ENCODE results near the gene UBA6. TPM values are rescaled to one million over a fixed set of nuclear protein-coding genes. Genes with fewer than 3 reads are reported as not detected.
"Not testable (repeated sequence)": the region's sequence is repeated elsewhere in the genome, so short reads cannot be mapped to it uniquely, and the experiment has no call there.

Gene UBA6
- total and polyA plus RNA-seq, 8 donors = 2.0 to 253 (median 11.7) TPM

GRCh38 chr4:67744561-67745283, 43.8 kb upstream of the UBA6 start:
- Histone ChIP-seq H3K4me1 (no peaks in the 10 kb centered on the region), H3K36me3 (no peaks in the 10 kb centered on the region), H3K9me3 (no peaks in the 10 kb centered on the region), H3K27me3 (no peaks in the 10 kb centered on the region), H3K4me3 (no peak overlapping the region), H3K27ac (no peak overlapping the region)
- intact Hi-C loops (cut with DNase I; ENCODE audit: low total_unique reads) = no loop called here
- 59 to 73% (median 67%) methylated on average over 4 of the region's 4 CpGs for WGBS, 5 donors
- no peak for DNase-seq
- no peak for TF ChIP-seq POLR2AphosphoS5 (IDR thresholded peaks at IDR 0.05)
- no peak for TF ChIP-seq CTCF (IDR thresholded peaks at IDR 0.05)
- TF ChIP-seq EP300 (IDR thresholded peaks at IDR 0.05) = no peak
- TF ChIP-seq POLR2A (IDR thresholded peaks at IDR 0.05) = no peak

DNA sequence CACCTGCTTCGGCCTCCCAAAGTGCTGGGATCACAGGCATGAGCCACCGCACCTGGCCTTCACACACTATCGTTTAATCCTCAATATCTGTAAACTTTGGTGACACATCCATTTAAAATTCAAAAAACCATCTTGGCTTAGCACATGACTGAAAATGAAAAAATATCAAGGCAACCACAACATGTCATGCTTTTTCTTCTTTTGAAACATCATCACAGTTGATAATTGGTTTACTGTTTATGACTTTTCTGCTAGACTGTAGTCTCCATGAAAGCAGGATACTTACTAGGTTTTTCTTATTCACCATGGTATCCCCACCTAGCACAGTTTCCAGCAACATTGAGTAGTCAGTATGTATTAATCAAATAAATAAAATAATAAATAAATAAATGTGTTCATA, 42.2 kb upstream of the UBA6 start:
- Histone ChIP-seq H3K4me1 (no peaks in the 10 kb centered on the region), H3K9me3 (no peaks in the 10 kb centered on the region), H3K27ac (no peak overlapping the region), H3K27me3 (no peaks in the 10 kb centered on the region), H3K4me3 (no peak overlapping the region), H3K36me3 (no peaks in the 10 kb centered on the region)
- no peak for DNase-seq
- intact Hi-C loops (cut with DNase I; ENCODE audit: low total_unique reads) = no loop called here
- 93 to 96% (median 95%) methylated on average over 3 of the region's 3 CpGs for WGBS, 5 donors
- TF ChIP-seq EP300 (IDR thresholded peaks at IDR 0.05) (no peak), POLR2AphosphoS5 (IDR thresholded peaks at IDR 0.05) (no peak), CTCF (IDR thresholded peaks at IDR 0.05) (no peak), POLR2A (IDR thresholded peaks at IDR 0.05) (no peak)

GRCh38 chr4:67736262-67736661, 35.3 kb upstream of the UBA6 start:
- DNase-seq = no peak
- TF ChIP-seq EP300 (IDR thresholded peaks at IDR 0.05) (no peak), CTCF (IDR thresholded peaks at IDR 0.05) (no peak), POLR2A (IDR thresholded peaks at IDR 0.05) (no peak), POLR2AphosphoS5 (IDR thresholded peaks at IDR 0.05) (no peak)
- WGBS, 5 donors = 93 to 100% (median 98%) methylated on average over 1 of the region's 1 CpG
- H3K36me3 ChIP-seq = peaks cover 0 to 5% (median 1%) of the 10 kb centered on the region in 4 donors
- intact Hi-C loops (cut with DNase I; ENCODE audit: low total_unique reads) = no loop called here
- no peak overlapping the region for H3K27ac ChIP-seq
- H3K4me3 ChIP-seq = no peak overlapping the region
- no peaks in the 10 kb centered on the region for H3K4me1 ChIP-seq
- H3K9me3 ChIP-seq = no peaks in the 10 kb centered on the region
- H3K27me3 ChIP-seq = no peaks in the 10 kb centered on the region

DNA sequence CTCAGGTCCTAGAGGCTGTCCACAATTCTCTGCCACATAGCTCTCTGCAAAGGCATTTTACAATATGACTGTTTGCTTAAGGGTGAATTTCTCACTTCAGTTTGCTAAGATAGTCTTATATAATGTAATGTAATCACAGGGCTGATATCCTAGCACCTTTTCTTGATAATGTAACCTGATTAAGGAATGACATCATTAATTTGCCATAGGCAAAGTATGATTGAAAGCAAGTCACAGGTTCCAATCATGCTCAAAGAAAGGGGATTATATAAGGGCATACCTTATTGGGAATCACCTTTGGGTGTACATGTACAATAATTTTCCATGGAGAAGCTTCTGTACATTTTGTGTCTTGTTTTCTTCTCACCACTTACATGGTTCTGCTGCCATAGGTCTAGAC, 34.4 kb upstream of the UBA6 start:
- no peak overlapping the region for H3K4me3 ChIP-seq
- H3K27me3 ChIP-seq = no peaks in the 10 kb centered on the region
- peaks cover 0 to 5% (median 1%) of the 10 kb centered on the region in 4 donors for H3K36me3 ChIP-seq
- no peaks in the 10 kb centered on the region for H3K4me1 ChIP-seq
- H3K9me3 ChIP-seq = no peaks in the 10 kb centered on the region
- TF ChIP-seq POLR2AphosphoS5 (IDR thresholded peaks at IDR 0.05) (no peak), EP300 (IDR thresholded peaks at IDR 0.05) (no peak), CTCF (IDR thresholded peaks at IDR 0.05) (no peak), POLR2A (IDR thresholded peaks at IDR 0.05) (no peak)
- intact Hi-C loops (cut with DNase I; ENCODE audit: low total_unique reads) = no loop called here
- no peak overlapping the region for H3K27ac ChIP-seq
- no peak for DNase-seq

DNA sequence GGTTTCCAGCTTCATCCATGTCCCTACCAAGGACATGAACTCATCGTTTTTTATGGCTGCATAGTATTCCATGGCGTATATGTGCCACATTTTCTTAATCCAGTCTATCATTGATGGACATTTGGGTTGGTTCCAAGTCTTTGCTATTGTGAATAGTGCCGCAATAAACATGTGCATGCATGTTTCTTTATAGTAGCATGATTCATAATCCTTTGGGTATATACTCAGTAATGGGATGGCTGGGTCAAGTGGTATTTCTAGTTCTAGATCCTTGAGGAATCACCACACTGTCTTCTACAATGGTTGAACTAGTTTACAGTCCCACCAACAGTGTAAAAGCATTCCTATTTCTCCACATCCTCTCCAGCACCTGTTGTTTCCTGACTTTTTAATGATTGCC, 29.6 kb upstream of the UBA6 start:
- H3K9me3 ChIP-seq = peaks cover 0 to 10% (median 4%) of the 10 kb centered on the region in 4 donors
- intact Hi-C loops (cut with DNase I; ENCODE audit: low total_unique reads); H3K36me3 ChIP-seq; H3K27me3 ChIP-seq; H3K4me1 ChIP-seq; H3K4me3 ChIP-seq; DNase-seq; H3K27ac ChIP-seq: not testable (repeated sequence)
- WGBS, 5 donors = 95 to 98% (median 97%) methylated on average over 3 of the region's 3 CpGs
